ENCODE results near the gene CDH1.
A peak's percentile ranks its signal among the peaks of the same experiment; 100 is the strongest.
"Not testable (repeated sequence)": the region's sequence is repeated elsewhere in the genome, so short reads cannot be mapped to it uniquely, and the experiment has no call there.

Gene CDH1

DNA sequence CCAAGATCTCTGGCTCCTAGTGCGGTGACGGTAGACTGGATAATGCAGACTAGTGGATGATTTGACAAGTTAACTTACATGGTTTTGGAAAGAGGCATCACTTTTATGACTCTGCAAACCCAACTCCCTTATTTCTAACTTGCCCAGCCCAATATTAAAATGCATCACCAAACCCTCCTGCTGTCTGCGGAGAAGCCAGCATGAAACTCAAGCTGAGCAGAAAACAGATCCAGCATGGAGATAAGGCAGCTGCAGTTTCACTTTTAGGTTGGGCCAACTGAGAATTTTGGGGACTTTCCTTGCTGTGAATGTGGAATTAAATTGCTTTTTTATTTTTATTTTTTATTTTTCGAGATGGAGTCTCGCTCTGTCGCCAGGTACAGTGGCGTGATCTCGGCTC is 27.8 kb downstream of the CDH1 start:
- peak; percentile 33 for DNase-seq

GRCh38 chr16:68767581-68767980 is 30.5 kb downstream of the CDH1 start:
- DNase-seq: no peak

DNA sequence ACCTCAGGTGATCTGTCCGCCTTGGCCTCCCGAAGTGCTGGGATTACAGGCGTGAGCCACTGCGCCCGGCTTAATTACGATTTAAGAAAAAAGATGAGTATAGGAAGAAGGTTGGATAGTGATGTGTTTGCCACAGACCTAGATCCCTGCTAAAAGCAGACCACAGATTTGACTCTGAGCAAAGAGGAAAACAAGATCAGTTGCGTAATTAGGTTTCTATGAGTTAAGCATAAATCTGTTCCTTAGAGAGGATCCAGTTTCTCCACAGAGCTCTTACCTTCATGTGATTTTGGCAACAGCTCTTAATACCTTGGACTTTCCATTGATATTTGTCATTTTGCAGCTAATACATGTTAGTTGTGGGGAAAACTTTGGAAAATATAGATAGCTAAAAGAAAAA is 31.1 kb downstream of the CDH1 start:
- DNase-seq: no peak

DNA sequence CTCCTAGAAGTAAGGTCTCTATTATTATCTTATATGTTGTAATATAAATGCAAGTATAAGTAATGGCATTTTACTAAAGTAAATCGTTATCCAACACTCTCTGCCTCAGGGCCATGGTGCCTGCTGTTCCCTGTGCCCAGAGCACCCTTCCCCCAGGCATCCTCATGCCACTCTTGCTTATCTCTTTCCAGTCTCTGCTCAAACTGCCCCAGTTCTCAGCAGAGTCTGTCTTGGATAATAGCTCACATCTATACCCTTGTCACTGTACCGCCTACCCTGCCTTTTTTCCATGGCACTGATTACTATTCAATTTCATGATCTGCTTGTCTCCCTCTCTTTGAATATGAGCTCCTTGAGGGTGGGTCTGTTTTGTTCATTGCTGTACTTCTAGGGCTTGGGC is 31.7 kb downstream of the CDH1 start:
- DNase-seq: no peak

DNA sequence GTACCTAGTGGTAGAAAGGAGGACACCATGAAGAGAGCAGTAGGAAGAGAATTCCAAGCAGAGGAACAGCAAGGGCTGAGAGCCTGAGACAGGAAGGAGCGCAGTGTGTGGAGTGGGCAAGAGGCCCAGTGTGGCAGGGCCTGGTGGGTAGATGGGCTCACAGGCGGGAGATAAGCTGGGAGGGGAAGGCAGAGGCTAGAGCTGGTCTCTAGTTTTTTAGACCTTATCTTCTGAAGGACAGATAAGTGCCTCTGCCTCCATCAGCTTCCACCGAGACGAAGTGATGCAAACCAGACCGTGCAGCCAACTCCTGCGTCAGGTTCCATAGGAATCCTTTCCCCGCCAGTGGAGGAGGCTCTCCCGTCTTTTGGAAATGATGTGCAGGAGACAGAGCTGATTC is 33.6 kb downstream of the CDH1 start:
- no peak for DNase-seq

DNA sequence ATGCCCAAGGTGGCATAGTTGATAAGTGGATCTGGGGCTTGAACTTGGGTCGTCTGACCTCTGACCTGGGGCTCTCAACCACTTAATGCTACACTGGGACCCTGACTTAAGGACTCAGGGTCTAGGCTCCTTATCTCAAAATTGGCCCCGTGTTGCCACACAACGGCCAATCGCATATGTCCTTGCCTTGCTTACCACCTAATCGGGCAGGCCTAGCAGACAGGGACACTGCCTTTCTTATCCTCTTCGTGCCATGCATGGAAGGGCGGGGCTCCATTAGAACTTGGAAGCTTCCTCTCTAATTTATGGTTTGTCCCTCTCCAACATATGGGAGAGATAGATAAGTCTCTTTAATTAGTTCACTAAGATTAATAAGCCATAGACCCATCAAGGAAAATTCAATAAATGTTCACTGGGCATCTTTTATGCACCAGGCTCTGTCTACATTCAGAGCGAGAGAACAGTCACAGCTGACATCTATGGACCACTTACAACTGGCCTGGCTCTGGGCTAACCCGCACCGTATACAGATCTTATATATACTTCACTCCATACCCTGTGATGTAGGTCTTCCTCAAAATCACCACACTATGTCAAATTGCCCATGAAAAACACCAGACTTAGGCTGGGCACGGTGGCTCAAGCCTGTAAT is 35.1 kb downstream of the CDH1 start:
- DNase-seq: no peak

GRCh38 chr16:68772871-68773270 is 35.8 kb downstream of the CDH1 start:
- DNase-seq: no peak

- DNase-seq: no peak
Measured at GRCh38 chr16:68774982-68775634, 38.0 kb downstream of the CDH1 start.

DNA sequence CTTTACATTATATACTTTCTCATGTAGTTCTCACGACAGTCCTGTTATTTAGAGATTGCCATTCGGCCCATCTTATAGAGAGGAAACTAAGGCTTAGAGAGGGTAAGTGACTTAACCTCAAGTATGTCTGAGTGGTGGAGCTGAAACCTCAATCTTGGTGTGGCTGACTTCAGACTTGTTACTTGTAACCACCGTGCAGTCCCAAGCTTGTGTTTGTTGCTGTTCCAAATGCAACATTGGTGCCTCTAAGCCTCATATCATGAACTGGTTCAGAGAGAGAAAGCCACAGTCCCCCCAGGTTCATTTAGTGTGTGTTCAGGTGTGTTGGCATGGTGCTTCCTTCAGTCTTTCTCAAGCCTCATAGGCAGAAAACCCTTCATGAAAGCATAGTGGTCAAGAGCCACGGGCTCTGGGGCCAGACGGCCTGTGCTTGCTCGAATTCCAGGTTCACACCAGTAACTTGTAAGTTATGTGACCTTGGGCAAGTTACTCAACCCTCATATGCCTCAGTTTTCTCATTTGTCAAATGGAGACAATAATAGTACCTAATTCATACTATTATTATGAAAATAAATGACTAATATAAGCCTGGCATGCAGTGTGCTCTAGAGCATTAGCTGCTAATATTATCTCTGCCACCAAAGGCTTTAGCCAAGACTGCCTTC is 39.9 kb downstream of the CDH1 start:
- DNase-seq: no peak

- DNase-seq: no peak
Measured at GRCh38 chr16:68778551-68779231, 41.6 kb downstream of the CDH1 start.

DNA sequence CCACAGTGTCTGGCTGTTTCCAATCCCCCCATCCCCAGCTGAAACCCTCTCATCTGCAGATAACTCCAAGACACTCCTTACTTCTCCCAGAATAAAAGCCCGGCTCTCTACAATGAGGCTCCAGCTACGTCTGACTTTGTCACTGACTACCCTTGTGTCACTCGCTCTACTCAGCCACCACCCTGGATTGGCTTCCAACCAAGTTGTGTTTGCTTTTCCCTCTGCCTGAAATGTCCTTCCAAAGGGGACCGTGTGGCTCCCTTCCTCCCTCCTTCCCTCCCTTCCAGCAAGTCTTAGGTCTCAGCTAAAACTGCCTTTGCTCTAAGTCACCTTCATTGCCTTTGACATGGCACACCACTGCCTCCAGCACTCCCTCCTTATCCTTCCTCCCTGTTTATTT is 42.8 kb downstream of the CDH1 start:
- DNase-seq: no peak

DNA sequence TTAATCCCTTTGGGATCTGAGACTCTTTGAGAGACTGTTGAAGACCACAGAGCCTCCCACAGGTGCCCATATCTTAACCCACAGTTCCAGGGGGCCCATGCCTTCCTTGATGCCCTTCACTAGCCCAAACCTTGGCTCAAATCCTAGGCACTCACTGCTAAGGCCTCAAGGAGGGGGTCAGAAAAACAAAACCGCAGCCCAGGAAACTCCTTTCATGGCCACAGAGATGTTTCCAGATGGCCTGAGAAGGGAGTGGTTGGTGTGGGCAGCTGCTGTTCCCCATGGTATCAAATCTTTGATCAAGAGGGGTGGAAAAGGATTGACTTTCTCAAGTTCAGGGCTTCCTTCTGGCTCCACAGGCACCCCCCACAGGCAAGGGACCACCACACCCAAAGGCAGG is 44.7 kb downstream of the CDH1 start:
- no peak for DNase-seq

- DNase-seq: no peak
Measured at GRCh38 chr16:68782198-68783174, 45.4 kb downstream of the CDH1 start.

DNA sequence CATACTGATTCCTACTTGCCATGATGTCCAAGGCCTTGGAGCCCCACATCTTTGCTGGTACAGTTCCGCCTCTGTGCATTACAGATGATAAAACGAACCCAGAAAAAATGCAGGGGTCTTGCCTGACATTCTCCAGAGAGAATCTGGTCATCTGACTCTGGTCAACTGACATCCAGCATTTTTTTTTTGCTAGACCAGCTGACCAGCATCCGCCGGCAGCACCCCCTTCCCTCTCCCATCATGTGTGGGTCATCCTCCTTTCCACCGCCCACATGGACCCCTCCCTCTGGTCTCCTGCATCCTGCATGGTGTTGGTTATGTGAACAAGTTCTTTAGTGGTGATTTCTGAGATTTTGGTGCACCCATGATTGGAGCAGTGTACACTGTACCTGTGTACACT is 47.1 kb downstream of the CDH1 start:
- DNase-seq: no peak

- DNase-seq: no peak
Measured at GRCh38 chr16:68784721-68785120, 47.6 kb downstream of the CDH1 start.

GRCh38 chr16:68785715-68786114 is 48.6 kb downstream of the CDH1 start:
- DNase-seq: no peak

GRCh38 chr16:68786685-68787418 is 49.8 kb downstream of the CDH1 start:
- DNase-seq: no peak

GRCh38 chr16:68787419-68787807 is 50.3 kb downstream of the CDH1 start:
- not testable (repeated sequence) for DNase-seq

DNA sequence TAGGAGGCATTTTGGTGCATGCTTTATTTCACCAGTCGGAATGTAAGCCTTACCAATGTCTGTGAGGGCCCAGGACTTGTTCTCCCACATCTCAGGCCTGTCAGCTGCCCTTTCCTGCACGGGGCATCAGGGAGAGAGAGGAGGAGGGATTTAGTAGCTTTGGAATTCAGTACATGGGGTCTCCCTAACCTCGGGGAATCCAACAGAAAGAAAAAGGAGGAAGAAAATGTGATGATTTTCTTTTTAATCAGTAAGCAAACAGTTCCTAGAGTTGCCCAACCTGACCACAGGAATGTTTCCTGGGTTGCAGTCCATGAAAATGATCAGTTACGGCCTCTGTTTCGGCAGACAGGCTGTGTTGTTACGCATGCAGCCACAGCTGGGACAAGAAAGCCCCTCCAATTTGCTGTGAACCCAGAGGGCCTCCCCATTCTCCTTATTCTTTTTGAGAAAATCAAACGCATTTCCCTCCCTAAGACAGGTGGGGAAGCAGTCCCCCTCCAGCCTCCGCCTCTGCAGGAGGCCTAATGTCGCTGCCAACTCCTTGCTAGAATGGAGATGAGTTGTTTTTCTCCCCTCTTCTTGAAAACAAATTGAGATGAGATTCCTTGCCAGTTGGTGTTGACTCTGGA is 53.2 kb downstream of the CDH1 start:
- DNase-seq: no peak

DNA sequence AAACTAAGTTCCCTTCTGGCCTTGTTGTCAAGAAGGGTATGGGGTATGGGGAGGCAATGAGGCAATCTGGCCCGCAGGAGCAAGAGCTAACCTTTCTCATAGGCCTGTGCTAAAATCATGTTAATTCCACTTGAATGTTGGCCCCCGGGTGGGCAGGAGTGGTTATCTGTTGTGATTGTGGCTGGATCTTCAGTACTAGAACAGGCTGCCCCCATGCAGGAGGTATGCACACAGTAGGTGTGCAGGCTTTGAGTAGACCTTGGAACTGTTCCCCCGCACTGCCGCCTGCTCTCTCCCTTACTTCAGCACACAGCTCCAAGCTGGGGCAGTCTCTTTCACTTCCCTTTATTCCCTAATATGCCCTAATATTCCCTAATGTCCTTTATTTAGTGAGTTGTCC is 53.9 kb downstream of the CDH1 start:
- DNase-seq: no peak

Measured in stimulated activated naive CD4-positive, alpha-beta T cell treated with Interleukin-2 at 50 U/mL for 16 hours (primary cell).